Neural progenitor cell (in vitro differentiated cells): ENCODE measurements around the gene FOXO6.

Experiments
- CTCF ChIP-seq: fragments of 200-600 bp; sonication (generic); IDR thresholded peaks from 2 replicates; pipeline ENCODE4 v1.5.1; 2017; ENCODE audit warnings: antibody characterized with exemption, mild to moderate bottlenecking
- EZH2phosphoT487 ChIP-seq: fragments of 200-600 bp; sonication (generic); IDR thresholded peaks from 2 replicates; pipeline ENCODE4 v1.6.1; 2017; ENCODE audit warnings: antibody characterized with exemption

GRCh38 chr1:41364442-41365319, 3.4 kb downstream of the FOXO6 start:
- TF ChIP-seq CTCF (no peak), EZH2phosphoT487 (no peak)
